ENCODE measurements around the gene PAQR8. TPM values are rescaled to one million over a fixed set of nuclear protein-coding genes. Genes with fewer than 3 reads are reported as not detected.

PAQR8 gene
- polyA plus RNA-seq, 1 donor from 2014 or later = 1.8 TPM

DNA sequence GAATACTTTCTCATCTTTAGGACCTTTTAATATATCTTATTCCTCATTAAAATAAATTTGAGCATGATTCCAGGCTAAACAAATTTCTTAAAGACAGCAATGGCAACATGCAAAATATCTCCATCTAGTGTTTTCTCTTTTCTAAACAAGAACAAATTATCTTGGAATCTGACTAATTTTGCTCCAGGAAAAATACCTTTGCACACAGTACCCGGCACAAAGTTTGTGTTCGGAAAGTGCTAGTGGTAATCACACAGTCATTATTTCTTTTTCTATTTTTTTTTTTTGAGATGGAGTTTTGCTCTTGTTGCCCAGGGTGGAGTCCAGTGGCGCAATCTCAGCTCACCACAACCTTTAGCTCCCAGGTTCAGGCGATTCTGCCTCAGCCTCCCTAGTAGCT lies 50.0 kb downstream of the PAQR8 start:
- Histone ChIP-seq H3K9ac (ENCODE audit: low read length) (no peak overlapping the region), H3K79me2 (replicated peaks; ENCODE audit: insufficient read depth, low read length) (no peaks in the 10 kb centered on the region), H3K9me3 (ENCODE audit: low read length) (no peaks in the 10 kb centered on the region), H3K27me3 (ENCODE audit: insufficient read depth, low read depth, low read length) (no peaks in the 10 kb centered on the region), H3K27ac (ENCODE audit: low read length) (no peak overlapping the region), H4K20me1 (ENCODE audit: insufficient read depth) (no peaks in the 10 kb centered on the region), H3K36me3 (ENCODE audit: insufficient read depth, low read length) (no peaks in the 10 kb centered on the region), H3F3A (ENCODE audit: insufficient read depth, low read length, poor library complexity, severe bottlenecking) (no peaks in the 10 kb centered on the region), H3K4me3 (ENCODE audit: low read length) (no peak overlapping the region), H2AFZ (ENCODE audit: low read depth, low read length) (no peak overlapping the region), H3K4me2 (ENCODE audit: low read length) (no peak overlapping the region), H3K9me2 (ENCODE audit: insufficient read depth, low read length) (no peaks in the 10 kb centered on the region)
- no peak for TF ChIP-seq SMC3 (conservative IDR thresholded peaks at IDR 0.05; ENCODE audit: poor library complexity)
- no peak for TF ChIP-seq RAD21 (conservative IDR thresholded peaks at IDR 0.05)
- TF ChIP-seq EZH2 (IDR thresholded peaks at IDR 0.05; ENCODE audit: borderline replicate concordance, insufficient read depth, low read length, poor library complexity, severe bottlenecking) = no peak

DNA sequence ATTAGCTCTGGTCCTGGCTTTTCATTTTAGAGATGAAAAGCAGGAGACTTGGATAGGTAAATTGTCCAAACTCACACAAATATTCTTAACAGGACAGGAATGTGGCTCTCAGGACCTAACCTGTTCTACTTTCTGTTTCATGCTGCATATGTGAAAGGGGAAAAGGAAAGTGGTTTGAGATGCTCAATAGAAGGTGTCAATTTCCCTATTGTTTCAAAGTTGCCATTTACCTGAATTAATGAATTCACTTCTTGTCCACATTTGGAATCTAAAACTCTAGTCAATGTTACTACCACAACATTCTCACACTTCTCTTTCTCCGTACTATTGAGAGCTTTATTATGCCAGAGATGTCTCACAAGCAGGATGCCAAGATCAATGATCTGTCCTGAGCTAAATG lies 53.4 kb downstream of the PAQR8 start:
- Histone ChIP-seq H3K36me3 (ENCODE audit: insufficient read depth, low read length) (no peaks in the 10 kb centered on the region), H3K27me3 (ENCODE audit: insufficient read depth, low read depth, low read length) (no peaks in the 10 kb centered on the region), H3K27ac (ENCODE audit: low read length) (no peak overlapping the region), H3K9ac (ENCODE audit: low read length) (no peak overlapping the region), H2AFZ (ENCODE audit: low read depth, low read length) (no peak overlapping the region), H3K4me2 (ENCODE audit: low read length) (no peak overlapping the region), H3K4me3 (ENCODE audit: low read length) (no peak overlapping the region), H3K79me2 (replicated peaks; ENCODE audit: insufficient read depth, low read length) (no peaks in the 10 kb centered on the region), H3K9me2 (ENCODE audit: insufficient read depth, low read length) (no peaks in the 10 kb centered on the region), H3K9me3 (ENCODE audit: low read length) (no peaks in the 10 kb centered on the region), H4K20me1 (ENCODE audit: insufficient read depth) (no peaks in the 10 kb centered on the region), H3F3A (ENCODE audit: insufficient read depth, low read length, poor library complexity, severe bottlenecking) (no peaks in the 10 kb centered on the region)
- TF ChIP-seq SMC3 (conservative IDR thresholded peaks at IDR 0.05; ENCODE audit: poor library complexity) (no peak), REST (IDR thresholded peaks at IDR 0.05; ENCODE audit: borderline replicate concordance) (no peak), MXI1 (conservative IDR thresholded peaks at IDR 0.05; ENCODE audit: poor library complexity, severe bottlenecking) (no peak), TAF1 (IDR thresholded peaks at IDR 0.05; ENCODE audit: low read depth) (no peak), EZH2 (IDR thresholded peaks at IDR 0.05; ENCODE audit: borderline replicate concordance, insufficient read depth, low read length, poor library complexity, severe bottlenecking) (no peak), RAD21 (conservative IDR thresholded peaks at IDR 0.05) (no peak), POLR2AphosphoS5 (IDR thresholded peaks at IDR 0.05) (no peak), EP300 (conservative IDR thresholded peaks at IDR 0.05; ENCODE audit: poor library complexity, severe bottlenecking) (no peak)
- TF ChIP-seq, protein P1, sequence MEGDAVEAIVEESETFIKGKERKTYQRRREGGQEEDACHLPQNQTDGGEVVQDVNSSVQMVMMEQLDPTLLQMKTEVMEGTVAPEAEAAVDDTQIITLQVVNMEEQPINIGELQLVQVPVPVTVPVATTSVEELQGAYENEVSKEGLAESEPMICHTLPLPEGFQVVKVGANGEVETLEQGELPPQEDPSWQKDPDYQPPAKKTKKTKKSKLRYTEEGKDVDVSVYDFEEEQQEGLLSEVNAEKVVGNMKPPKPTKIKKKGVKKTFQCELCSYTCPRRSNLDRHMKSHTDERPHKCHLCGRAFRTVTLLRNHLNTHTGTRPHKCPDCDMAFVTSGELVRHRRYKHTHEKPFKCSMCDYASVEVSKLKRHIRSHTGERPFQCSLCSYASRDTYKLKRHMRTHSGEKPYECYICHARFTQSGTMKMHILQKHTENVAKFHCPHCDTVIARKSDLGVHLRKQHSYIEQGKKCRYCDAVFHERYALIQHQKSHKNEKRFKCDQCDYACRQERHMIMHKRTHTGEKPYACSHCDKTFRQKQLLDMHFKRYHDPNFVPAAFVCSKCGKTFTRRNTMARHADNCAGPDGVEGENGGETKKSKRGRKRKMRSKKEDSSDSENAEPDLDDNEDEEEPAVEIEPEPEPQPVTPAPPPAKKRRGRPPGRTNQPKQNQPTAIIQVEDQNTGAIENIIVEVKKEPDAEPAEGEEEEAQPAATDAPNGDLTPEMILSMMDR (IDR thresholded peaks at IDR 0.05; ENCODE audit: poor library complexity, severe bottlenecking) = no peak
